GM21528 (cell line): ENCODE measurements around the gene SEC14L1.
A peak's percentile ranks its signal among the peaks of the same experiment; 100 is the strongest.

Source experiments
- ATAC-seq: cut with Tn5 transposase; IDR thresholded peaks from one replicate; pipeline ENCODE4 v1.9.1; 2021; ENCODE audit warnings: mild to moderate bottlenecking, moderate library complexity; ENCODE audit not compliant: unreplicated experiment, low FRiP score

Gene SEC14L1

GRCh38 chr17:77211681-77212080 is 70.9 kb downstream of the SEC14L1 start:
- ATAC-seq: no peak

DNA sequence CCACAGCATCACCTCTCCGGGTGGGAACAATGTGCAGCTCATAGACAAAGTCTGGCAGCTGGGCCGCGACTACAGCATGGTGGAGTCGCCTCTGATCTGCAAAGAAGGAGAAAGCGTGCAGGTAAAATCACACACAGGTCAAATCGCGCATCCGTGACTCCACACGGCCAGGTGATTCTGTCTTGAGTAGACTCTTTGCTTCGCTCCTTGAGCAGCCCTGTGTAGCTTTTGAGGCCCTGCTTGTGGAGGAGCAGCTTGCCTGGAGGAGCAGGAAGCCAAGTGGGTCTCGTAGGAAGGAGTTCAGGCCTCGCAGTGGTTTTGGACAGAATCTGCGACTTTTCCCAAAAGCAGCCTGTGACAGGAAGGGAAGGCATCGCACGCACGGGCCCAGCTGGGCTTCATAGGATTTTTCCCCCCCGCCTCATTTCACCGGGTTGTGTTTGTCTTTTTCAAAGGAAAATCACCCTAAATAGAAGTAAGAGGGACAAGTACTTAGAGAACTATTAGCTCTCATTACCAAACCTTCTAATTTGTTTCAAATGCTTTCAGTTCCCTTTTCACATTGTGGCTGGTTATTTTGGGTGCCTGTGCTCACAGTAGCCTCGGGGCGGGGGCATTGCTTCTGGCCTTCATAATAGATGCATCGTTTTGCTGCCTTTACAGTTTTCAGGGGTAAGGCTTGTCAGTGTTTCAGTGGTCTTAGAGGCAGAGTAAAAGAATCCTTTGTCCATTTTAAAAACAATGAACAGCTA is 71.5 kb downstream of the SEC14L1 start:
- peak; percentile 81 for ATAC-seq

GRCh38 chr17:77212833-77213777 is 72.3 kb downstream of the SEC14L1 start:
- no peak for ATAC-seq

DNA sequence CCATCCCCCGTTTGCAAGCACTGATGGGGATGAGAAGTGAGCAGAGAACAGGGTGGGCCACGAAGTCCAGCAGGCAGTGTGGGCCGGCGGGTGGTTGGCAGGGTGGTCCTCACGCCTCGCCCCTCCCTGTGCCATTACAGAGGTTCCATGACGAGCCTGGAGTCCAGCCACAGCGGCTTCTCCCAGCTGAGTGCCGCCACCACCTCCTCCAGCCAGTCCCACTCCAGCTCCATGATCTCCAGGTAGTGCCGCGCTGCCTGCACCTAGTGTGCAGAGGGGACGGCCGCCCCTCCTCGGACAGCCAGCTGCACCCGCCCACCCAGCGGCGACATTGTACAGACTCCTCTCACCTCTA is 73.0 kb downstream of the SEC14L1 start:
- ATAC-seq: no peak

GRCh38 chr17:77214328-77214727 is 73.6 kb downstream of the SEC14L1 start:
- no peak for ATAC-seq

- no peak for ATAC-seq
These were observed 74.0 kb downstream of the SEC14L1 start for GRCh38 chr17:77214743-77215142.

GRCh38 chr17:77215281-77215680 is 74.5 kb downstream of the SEC14L1 start:
- ATAC-seq: no peak

DNA sequence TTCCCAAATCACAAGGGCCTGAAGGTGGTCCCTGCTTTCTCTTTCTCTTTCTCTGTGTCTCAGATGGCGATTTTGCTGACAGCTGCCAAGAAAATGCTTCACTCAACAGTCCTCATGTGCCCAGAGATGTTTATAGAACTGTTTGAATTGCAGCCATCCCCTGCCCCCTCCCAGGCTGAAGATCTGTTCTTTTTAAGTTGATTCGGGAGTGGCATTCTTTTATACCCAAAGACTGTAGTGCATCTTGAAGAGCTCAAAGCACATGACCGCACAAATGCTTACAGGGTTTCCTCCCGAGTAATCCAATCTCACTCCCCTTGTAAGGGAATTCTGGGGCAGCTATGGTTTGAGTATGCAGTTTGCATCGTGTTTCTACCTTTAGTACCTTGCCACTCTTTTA is 75.7 kb downstream of the SEC14L1 start:
- ATAC-seq: no peak

DNA sequence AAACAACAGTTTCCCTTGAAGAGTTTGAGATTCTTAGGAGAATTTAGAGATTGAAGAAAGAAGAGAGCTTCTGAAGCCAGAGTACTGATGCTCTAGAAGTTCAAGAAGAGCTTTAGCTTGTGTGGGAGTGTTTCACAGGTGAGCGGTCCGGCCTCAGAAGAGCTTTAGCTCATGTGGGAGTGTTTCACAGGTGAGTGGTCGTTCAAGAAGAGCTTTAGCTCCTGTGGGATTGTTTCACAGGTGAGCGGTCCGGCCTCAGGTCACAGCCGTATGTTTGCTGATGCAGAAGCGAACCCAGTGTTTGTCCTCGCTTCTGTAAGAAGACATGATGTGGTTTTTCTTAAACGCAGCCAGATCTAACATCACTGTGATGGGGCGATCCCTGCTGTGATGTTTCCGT is 76.4 kb downstream of the SEC14L1 start:
- ATAC-seq: no peak

GRCh38 chr17:77217566-77217965 is 76.8 kb downstream of the SEC14L1 start:
- no peak for ATAC-seq

DNA sequence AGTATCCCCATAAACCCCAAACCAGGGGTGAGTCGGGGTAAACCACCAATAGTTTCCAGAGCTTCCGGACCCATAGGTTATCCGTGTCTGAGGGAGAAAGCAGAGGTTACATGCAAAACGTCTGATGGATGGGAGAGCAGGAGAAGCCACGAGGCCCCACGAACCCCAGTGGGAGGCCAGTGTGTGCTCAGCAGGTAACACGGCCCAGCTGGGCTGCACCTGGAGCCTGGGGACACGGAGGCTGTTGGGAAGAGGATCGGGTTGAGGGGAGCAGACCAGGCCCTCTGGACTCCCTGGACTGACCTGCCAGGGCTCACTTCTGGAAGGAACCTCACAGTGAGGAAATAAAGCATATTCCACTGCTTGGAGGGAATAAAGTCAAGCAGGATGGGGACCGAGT is 78.1 kb downstream of the SEC14L1 start:
- no peak for ATAC-seq

GRCh38 chr17:77222356-77222755 is 81.6 kb downstream of the SEC14L1 start:
- no peak for ATAC-seq

DNA sequence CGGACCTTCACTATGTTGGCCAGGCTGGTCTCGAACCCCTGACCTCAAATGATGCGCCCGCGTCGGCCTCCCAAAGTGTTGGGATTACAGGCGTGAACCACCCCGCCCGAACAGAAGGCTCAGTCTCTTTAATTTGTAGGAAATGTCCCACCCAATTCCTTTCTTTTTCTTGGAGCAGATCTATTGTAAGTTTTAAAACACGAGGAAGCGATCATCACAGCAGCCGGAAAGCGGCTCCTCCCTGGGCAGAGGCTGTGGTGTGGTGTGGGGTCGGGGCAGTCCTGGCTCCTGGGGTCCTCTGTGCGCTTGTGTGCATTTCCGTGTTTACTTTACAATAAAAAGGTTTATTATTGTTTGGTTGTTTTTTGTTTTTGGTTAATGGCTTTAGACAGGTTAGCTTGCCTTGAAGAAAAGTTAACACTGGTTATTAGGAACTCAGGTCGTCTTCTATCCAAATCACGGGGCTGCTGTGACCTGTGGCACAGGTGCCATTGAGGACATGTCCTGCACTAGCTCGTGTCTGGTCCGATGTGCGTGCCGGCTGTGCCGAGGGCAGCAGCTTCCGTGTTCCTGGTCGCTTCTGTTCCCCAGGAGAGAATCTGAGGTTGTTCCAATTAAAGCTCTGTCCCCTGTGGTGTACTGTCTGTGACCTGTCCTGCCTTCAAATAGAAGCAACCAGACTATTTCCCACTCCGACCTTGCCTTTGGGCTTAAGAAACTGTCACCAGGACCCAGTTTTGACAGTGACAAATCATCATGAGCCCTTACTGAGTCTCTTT is 83.1 kb downstream of the SEC14L1 start:
- ATAC-seq: no peak

GRCh38 chr17:77225265-77225664 is 84.5 kb downstream of the SEC14L1 start:
- no peak for ATAC-seq

GRCh38 chr17:77227461-77228240 is 86.9 kb downstream of the SEC14L1 start:
- no peak for ATAC-seq

DNA sequence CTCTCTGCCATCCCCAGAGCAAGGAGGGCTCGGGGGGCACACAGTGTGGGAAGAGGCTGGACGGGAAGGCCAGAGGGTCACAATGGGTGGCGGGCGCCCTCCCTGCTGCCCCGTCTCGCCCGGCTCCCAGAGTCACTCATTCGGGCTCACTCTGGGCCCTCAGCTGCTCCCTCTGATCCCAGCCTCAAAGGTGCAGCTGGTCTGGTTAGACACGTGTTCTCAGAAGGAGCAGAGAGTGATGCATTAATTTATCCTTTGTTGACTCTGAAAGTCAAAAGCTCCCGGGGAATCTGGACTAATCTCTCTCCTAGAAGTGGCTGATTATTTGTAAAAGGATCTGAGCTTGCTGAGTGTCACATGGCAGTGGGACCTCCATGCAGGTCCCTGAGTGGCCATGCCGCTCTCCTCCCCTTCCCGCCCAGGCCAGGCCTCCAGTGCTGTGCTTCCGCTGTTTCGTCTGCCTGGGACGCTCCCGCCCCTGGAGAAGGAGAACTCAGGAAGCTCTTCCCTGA is 87.5 kb downstream of the SEC14L1 start:
- ATAC-seq: no peak

GRCh38 chr17:77228816-77229215 is 88.0 kb downstream of the SEC14L1 start:
- ATAC-seq: no peak

DNA sequence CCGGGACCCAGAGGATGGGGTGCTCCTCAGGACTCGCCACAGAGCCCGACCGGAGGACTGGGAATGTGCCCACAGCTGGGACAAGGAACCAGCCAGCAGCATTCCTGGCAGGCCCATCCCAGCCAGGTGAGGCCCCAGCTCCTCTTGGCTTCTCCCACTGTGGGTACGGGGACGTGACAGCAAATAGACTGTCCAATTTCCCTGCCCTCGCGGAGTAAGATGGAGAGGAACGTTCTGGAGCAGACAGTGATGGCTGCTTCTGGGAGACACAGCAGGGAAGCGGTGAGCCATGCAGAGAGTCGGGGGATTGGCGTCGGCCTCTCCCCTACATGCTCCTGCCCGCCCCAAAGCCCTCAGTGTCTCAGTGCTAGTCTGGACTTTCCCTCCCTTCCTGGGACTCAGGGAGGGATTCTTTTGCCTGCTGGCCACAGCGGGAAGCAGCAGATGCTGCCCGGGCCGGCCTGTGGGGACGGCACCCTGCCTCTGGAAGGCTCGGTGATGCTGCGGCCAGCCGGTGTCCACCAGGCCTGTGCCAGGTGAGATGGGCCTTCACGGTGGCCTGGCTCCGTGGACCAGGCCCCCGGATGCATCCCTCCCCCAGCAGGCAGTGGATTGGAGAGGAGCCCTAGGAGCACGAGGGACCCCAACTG is 89.1 kb downstream of the SEC14L1 start:
- ATAC-seq: no peak

GRCh38 chr17:77230436-77230830 is 89.7 kb downstream of the SEC14L1 start:
- no peak for ATAC-seq
